HG02623 (cell line): ENCODE measurements around the gene C1orf53.
"Not testable (repeated sequence)": the region's sequence is repeated elsewhere in the genome, so short reads cannot be mapped to it uniquely, and the experiment has no call there.

Experiments used
- ATAC-seq: cut with Tn5 transposase; IDR thresholded peaks from one replicate; pipeline ENCODE4 v1.9.1; 2021; ENCODE audit warnings: moderate library complexity; ENCODE audit not compliant: unreplicated experiment

The C1orf53 gene

DNA sequence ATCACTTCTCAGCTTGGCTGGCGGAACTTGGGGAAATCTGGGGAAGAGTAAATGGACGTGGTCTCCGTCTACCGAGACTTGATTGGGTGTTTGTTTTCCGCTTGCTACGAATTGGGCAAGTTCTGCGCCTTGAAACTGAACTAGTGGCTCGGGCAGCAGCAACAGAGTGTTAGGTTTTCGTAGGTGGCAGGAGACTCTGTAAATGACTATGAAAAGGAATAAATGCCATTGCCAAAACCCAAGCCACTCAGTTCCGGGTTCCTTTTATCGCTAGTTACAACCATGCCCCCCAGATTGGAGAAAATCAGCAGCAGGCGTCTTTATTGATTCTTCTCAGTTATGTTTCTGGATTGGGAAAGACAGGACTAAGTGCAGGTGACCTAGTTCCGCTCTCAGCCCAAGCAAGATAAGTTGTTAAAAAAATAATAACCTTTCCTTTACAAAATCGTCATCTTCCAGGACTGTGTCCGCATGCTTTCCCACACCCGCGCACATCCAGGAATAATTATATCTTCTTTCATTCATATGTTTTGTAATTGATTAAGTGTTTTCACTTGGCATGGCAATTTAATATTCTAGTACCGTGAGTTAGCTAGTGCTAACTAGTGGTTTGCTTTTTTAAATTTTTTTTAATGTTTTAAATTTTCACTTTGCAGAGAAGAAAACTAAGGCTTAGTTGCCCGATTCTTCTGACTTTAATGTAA, 18.1 kb downstream of the C1orf53 start:
- no peak for ATAC-seq

DNA sequence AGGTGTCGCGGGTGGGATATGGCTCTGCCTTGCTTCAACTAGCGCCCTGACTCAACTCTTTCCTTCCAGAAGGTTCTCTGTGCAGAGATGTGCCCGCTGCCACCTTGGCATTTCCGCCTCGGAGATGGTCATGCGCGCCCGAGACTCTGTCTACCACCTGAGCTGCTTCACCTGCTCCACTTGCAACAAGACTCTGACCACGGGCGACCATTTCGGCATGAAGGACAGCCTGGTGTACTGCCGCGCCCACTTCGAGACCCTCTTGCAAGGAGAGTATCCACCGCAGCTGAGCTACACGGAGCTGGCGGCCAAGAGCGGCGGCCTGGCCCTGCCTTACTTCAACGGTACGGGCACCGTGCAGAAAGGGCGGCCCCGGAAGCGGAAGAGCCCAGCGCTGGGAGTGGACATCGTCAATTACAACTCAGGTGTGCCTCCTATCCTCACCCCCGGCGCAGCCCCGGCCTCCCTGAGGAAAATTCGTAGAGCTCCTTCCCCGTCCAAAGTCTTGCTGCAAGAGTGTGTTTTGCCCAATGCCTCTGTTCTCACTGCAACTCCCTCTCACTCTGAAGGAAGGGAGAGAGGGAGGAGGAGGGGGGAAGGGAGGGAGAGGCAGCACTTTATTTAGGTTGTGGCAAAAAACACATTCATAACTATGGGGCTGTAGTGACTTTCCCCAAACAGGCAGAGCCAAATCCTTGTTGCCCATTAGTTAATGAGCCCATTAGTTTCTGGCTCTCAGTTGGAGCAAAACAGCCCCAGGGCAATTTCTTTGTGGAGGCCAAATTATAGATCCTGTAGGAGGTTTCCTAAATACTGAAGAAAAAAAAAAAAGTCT, 19.0 kb downstream of the C1orf53 start:
- ATAC-seq: no peak

DNA sequence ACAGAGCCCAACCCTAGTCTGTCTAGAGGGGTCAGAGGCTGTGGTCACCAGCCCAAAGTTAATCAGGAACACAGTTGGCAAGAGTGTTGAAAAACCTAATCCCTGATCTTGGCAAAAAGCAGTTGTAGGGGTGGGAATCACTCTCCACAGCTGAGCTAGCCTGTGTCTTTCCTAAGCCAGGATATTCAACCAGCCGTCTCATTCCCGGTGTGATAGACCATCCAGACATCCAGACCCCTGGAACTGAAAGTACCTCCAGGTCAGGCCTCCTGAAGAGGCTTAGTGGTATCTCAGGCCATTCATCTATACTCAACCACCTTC, 19.6 kb downstream of the C1orf53 start:
- no peak for ATAC-seq

DNA sequence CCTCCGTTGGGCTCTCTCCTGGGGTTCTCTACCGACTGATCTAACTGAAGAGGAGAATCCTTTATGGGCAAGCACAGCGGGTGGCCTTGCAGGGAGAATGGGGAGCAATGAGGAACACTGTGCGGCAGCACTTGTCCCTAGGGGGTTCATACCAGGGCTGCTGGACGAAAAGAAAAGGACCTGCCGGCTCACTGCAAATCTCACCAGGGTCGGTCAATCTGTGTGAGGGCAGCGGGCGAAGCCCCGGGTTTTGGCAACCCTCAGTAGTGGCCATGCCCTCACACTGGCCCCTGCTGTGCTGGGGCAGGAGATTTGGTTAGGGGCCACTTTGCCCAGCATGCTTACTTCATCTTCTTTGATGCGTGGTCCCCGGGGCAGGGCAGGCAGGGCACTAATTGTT, 20.6 kb downstream of the C1orf53 start:
- no peak for ATAC-seq

DNA sequence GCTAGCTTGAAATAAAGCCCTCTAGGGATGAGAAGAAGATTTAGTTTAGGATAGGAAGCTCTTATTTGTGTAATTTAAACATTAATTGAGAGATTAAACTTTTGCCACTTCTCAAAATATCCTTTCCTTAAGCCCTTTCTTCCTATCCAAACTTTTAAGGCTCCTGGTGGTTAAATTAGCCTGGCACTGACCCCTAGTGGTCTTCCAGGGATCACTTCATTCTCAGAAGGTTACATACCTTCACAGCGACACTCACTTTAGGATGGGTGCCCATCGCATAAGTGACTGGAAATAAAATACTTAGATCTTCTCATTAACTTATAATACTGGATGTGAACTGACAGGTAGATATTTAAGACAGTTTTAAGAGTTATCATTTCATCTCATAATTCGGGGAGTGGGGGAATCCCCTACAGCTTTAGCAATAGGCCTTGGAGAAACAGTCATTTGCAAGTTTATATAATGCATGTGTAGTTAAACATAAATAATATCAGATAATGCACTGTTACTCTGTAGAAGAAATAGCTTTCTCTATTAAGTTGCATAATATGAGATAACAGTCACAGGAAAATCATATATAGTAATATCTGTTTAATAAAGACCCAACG, 22.2 kb downstream of the C1orf53 start:
- peak; percentile 81 for ATAC-seq

DNA sequence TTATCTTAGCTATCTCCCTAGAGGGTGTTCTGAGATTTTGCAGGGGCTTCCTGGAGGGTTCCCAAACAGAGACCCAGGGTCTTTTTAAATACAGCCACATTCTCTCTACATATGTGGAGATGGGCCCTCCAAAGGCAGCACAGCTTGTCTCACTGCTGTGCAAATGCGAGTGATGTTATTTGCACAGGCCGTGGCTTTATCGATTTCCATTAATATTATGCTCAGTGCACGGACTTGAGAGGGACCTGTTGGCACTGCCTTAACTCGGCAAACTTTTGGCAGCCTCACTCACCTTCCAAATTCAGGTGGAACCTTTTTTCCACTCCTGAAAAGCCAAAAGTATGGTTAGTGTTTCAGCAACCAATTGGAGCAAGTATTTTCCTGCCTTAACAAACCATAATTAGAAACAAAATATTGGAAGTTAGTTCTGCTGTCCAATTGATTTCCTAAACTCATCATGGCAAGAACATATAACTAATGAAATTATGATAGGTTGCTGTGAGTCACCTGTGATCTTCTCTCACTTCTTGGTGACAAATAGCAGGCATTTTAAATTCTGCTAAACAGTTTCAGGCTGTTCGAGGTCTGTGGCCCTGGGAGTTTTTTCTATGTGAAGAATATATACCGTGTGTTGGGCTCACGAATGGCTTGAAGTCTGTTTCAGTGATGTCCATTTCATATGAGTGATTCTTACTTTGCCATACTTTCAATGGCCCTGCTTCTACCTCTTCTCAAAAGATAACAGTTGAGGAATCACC, 25.7 kb downstream of the C1orf53 start:
- ATAC-seq: no peak

DNA sequence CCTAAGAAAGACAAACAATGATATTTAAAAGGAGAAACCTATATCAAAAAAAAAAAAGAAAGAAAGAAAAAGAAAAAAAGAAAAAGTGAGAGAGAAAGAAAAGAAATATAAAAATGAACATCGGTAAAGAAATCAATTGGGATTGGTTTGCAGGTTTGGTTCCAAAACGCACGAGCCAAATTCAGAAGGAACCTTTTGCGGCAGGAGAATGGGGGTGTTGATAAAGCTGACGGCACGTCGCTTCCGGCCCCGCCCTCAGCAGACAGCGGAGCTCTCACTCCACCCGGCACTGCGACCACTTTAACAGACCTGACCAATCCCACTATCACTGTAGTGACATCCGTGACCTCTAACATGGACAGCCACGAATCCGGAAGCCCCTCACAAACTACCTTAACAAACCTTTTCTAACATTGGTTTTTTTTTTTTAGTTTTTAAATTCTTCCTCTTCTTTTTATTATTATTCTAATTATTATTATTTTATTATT, 26.5 kb downstream of the C1orf53 start:
- no peak for ATAC-seq

DNA sequence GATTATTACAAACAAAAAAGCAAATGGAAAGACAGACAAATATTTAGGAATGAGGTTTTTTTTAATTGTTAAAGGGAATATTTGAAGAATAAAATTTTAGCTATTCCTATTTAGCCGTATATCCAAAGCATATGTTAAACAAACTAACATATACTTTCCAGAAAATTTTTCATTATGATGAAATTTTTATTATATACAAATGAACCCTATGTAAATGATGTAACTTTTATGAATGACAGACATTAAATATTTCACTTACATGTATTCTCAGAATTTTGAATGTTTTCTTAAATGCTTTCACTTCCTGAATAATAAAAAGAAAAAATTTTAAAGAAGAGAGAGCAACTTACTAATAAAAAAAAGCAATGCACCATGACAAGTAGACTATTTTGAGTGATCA, 30.6 kb downstream of the C1orf53 start:
- ATAC-seq: no peak

DNA sequence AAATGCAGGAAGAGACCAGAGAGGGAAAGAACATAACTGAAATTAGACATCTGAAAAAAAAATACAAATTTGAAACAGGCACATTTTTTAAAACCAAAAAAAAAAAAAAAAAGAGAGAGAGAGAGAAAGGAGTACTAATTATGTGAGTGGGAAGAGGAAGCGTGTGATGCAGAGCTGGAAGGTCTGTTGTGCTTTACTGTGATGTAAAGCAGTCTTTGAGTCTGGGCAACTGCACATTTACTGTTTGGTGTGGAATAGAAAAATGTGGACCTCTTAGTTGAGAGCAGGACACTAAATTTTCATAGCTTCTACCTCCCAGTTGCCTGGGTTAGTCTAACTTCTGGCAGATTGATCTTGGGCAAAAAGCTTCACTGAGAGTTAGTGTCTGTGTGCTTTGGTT, 31.2 kb downstream of the C1orf53 start:
- ATAC-seq: no peak

DNA sequence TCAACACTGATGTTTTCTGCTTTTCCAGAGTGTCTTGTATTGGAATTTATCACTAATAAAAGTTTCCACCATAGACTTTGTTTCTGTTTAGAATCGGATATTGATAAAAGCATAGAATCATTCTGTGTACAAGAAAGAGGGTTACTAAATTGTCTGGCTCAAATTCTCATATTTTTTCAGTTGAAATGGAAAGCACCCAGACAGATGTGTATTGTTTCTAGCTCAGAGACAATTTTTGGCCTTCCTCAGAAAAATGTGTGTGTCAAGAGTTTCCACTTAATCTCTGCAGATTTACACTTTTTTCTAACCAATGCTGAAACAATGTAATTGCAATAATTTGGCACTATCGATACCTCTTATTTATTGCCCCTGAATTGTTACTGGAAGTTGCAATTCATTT, 35.0 kb downstream of the C1orf53 start:
- ATAC-seq: no peak

DNA sequence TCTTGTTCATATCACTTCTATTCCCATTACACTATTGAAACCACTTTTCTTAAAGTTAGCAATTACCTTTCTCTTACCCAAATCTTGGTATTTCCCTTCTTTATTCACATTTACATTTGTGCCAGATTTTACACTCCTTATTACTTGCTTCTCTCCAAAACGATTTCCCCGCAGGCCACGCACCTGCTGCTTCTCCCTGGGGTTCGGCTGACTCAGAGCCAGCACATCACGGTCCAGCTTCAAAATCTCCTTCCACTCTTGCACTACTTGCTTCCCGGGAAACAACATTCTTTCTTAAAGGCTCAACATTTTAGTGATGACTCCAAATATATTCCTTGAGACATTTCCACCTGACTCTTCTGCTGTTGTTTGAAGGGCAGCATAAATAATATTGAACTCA, 35.5 kb downstream of the C1orf53 start:
- ATAC-seq: no peak

DNA sequence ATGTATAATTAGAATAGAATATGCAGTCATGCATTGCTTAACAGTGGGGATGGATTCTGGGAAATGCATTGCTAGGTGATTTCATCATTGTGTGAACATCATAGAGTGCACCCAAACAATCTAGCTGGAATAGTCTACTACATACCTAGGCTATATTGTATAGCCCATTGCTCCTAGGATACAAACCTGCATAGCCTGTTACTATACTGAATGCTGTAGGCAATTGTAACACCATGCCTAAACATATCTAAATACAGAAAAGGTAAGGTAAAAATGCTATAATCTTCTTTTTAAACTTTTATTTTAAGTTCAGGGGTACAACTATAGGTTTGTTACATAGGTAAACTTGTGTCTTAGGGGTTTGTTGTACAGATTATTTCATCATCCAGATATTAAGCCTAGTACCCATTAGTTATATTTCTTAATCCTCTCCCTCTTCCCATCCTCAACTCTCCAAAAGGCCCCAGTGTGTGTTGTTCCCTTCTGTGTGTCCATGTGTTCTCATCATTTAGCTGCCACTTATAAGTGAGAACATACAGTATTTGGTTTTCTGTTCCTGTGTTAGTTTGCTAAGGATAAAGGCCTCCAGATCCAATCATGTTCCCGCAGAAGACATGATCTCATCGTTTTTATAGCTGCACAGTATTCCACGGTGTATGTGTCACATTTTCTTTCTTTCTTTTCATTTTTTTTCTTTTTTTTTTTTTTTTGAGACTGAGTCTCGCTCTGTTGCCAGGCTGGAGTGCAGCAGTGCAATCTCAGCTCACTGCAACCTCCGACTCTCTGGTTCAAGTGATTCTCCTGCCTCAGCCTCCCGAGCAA, 36.9 kb downstream of the C1orf53 start:
- not testable (repeated sequence) for ATAC-seq

DNA sequence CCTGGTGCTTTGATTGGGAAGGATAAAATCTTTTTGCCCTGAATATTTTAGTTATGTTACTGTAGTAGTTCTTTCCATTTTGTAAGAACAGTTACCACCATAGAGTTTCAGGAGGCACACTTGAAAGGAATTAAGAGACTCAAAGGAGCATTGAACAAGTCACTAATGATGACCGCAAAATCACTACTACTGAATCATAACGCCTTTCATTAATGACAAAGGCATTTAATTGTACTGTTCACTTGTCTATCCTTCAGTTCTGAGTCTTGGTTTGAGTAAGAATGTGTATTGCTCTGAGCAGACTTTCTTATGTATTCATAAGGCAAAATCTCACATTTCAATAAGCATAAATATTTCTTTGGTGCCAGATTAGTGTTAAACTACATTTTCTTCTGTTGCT, 39.6 kb downstream of the C1orf53 start:
- no peak for ATAC-seq

DNA sequence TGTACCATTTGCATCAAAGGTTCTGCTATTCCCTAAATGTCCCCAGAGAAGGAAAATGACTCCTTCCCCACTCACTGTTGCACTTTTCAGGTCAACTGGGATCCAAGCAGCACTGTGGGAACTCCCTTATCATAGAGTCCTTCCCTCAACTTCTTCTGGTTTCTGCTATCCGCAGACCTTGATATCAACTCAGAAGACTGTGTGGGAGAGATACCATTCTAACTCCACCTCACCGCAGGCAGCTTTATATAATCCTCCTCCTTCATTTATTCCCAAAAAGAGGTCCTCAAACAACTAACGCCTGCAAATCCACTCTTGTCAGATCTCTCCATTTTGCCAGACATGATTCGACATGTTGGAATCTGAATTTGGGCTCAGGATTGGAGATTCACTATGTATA, 42.1 kb downstream of the C1orf53 start:
- no peak for ATAC-seq

DNA sequence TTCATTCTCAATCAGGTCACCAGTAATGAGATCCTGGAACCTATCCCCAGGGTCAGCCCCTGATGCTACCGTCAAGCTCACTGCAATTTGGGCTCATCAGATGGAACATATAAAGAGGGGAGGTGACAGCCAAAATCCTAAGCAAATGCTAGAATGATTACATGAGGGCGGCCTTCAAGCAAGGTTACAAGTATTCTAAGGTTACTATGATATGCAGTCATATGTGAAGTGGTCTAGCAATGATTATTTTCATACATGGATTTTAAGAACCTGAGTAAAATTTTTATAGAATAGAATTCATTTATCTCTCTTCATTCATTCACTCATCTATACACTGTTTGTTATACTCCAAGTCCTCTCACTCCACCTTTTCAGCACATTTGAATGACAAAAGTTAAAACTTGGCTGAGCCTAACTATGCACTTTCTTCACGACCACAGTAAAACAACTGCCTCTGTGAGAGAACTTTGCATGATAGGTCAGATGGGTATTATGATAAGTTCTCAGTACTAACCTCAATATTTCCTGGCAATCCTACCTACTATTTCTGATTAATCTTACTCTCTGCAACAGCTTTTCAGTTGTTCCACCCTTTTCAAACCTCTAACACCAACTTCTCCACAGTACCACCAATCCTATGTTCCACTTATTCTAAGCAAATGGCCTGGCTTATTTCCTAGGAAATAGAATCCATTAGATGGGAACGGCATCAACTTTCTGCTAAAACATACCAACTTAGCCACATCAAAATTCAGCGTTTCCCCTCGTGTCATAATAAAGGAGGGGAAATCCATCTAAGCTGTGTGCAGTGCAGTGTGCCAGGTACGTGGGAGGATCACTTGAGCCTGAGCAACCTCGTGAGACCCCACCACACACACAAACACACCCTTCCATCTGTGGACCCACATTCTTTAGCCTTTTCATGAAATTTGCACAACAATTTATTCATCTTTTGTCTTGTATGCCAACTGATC, 46.8 kb downstream of the C1orf53 start:
- no peak for ATAC-seq

DNA sequence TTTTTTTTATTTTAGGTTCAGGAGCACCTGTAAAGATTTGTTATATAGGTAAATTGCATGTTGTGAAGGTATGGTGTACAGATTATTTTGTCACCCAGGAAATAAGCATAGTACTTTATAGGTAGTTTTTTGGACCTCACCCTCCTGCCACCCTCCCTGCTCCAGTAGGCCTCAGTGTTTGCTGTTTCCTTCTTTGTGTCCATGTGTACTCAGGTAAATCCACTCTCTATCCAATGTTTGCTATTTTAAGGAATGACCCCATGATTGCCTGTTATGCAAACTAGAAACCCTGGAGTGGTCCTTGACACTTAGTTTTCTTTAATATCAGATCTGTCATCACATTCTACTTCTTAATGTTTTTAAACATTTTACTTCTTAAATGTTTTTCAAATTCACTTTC, 48.7 kb downstream of the C1orf53 start:
- ATAC-seq: no peak

DNA sequence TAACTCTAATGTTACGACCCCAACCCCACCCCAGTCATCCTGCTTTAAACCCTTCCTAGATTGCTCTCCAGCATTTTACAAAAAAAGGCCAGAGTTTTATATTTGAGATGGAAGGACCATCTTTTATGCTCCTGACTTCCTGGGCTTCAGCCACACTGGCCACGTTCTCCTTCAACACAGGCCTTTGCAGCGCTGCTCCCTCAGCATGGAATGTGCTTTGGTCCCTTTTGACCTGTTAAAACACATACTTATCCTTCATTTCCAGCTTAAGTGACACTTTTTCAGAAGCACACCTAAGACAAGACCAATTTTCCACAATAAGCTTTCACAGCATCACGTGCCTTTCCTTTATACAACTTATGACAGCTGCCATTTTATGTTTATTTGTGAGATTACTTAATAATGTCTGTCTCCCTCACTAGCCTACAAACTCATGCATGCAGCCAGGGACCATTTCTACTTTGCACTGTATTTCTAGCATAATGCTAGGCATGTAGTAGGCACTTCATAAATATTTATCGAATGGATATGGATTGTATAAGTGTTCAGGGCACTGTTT, 49.3 kb downstream of the C1orf53 start:
- no peak for ATAC-seq

DNA sequence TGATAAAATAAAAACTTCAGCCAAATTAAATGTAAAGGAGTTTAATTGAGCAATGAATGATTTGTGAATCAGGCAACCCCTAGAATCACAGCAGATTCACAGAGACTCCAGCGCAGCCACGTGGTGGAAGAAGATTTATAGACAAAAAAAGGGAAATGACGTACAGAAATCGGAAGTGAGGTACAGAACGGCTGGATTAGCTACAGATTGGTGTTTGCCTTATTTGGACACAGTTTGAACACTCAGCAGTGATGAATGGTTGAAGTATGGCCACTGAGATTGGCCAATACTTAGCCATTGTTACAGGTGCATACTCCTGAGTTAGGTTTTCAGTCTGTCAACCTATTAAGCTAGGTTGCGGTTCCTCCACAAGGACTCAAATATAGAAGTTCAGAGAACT, 51.0 kb downstream of the C1orf53 start:
- not testable (repeated sequence) for ATAC-seq
